Fibroblast of villous mesenchyme (primary cell): ENCODE data around the gene EXOC4. TPM values are rescaled to one million over a fixed set of nuclear protein-coding genes. Genes with fewer than 3 reads are reported as not detected.
A peak's percentile ranks its signal among the peaks of the same experiment; 100 is the strongest.

Experiments
- DNase-seq: peaks from one replicate; pipeline ENCODE4 v3.0.0-alpha.2; 2010; ENCODE audit warnings: low read depth
- H3K4me3 ChIP-seq: 2 replicates; pipeline ENCODE4 v1.5.1; 2011; ENCODE audit warnings: low read depth, mild to moderate bottlenecking, low read length
- total RNA-seq: library from RNA; depleted of rRNA; stranded (reverse); fragments of >200 nt; gene quantifications from 2 replicates; pipeline ENCODE4 v1.2.3, GENCODE V29; 2012
- TF ChIP-seq, protein P1 (sequence below): IDR thresholded peaks from 2 replicates; pipeline ENCODE4 v1.5.1; 2012; ENCODE audit warnings: low read depth, mild to moderate bottlenecking, low read length; ENCODE audit not compliant: insufficient read depth

EXOC4 gene
- total RNA-seq, 1 donor, result 106 TPM

DNA sequence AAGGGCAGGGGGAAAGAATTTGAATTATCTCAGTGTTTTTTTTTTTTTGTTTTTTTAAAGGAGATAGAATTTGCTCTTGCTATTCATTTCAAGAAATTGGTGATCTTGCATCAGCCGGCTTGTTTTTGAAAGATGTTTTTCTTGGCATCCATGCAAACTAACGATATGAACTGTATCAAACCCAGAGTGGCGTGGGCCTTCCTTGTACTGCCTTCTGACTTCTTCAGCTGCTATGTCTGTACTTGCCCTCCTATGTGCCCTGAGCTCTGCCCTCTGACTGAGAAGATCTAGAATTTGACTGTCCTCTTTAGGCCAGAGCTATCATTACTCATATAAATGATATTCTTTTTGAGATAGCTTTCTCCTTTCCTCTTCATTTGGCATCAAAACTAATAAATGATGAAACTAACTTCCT, 183.1 kb downstream of the EXOC4 start:
- H3K4me3 ChIP-seq, result no peak overlapping the region

DNA sequence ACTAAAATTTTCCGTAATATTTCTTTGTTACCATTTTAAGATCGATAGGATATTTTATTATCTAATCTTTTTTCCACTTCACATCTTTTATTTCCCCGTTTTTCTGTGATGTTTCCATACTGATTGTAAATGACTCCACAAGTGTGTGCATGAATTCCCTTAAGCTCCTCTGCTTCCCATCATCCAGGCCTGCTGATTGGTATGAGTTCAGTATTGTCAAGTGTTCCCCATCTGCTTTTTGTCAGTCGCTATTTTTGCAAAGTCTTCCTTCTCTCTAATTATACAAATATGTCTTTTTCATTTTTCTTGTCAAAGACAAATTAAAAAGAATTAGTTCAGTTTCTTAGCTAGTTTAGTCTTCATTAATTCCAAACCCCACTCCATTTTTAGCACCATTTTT, 184.7 kb downstream of the EXOC4 start:
- H3K4me3 ChIP-seq, result no peak overlapping the region
- no peak for DNase-seq
- TF ChIP-seq, protein P1, sequence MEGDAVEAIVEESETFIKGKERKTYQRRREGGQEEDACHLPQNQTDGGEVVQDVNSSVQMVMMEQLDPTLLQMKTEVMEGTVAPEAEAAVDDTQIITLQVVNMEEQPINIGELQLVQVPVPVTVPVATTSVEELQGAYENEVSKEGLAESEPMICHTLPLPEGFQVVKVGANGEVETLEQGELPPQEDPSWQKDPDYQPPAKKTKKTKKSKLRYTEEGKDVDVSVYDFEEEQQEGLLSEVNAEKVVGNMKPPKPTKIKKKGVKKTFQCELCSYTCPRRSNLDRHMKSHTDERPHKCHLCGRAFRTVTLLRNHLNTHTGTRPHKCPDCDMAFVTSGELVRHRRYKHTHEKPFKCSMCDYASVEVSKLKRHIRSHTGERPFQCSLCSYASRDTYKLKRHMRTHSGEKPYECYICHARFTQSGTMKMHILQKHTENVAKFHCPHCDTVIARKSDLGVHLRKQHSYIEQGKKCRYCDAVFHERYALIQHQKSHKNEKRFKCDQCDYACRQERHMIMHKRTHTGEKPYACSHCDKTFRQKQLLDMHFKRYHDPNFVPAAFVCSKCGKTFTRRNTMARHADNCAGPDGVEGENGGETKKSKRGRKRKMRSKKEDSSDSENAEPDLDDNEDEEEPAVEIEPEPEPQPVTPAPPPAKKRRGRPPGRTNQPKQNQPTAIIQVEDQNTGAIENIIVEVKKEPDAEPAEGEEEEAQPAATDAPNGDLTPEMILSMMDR, result no peak

More for the DNA sequence above, 183.1 kb downstream of the EXOC4 start:
- peak; percentile 64 for DNase-seq
- TF ChIP-seq, protein P1, result no peak

DNA sequence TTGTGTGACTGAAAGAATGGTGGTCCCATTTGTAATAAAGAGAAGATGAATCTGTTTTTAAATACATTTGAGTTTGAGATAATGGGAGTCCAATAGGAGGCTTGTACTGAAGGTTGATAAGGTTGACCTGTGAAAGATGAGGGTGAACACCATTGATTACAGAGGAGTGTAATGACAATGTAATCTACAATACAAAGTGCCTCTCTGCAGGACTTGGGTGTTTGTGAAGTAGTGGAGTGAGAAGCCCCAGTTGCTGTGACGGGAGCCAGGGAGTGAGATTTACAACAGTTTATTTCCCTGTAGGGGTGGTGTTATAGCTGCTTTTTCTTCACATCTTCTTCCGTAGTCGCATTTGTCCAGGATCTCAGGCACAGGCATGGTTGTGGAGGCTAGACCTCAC, 189.9 kb downstream of the EXOC4 start:
- no peak overlapping the region for H3K4me3 ChIP-seq
- DNase-seq, result no peak
- TF ChIP-seq, protein P1, result no peak

DNA sequence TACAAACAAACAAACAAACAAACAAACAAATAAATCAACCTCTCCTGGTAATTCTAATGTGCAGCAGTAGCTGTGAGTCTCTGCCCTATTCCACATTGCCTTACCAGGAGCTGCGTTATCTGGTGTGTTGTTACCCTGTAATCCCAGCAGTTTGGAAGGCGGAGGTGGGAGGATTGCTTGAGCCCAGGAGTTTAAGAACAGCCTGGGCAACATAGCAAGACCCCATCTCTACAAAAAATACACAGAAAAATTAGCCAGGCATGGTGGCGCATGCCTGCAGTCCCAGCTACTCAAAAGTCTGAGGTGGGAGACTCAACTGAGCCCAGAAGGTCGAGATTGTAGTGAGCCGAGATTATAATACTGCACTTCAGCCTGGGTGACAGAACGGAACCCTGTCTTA, 192.7 kb downstream of the EXOC4 start:
- H3K4me3 ChIP-seq, result no peak overlapping the region
- DNase-seq, result no peak
- TF ChIP-seq, protein P1, result no peak

DNA sequence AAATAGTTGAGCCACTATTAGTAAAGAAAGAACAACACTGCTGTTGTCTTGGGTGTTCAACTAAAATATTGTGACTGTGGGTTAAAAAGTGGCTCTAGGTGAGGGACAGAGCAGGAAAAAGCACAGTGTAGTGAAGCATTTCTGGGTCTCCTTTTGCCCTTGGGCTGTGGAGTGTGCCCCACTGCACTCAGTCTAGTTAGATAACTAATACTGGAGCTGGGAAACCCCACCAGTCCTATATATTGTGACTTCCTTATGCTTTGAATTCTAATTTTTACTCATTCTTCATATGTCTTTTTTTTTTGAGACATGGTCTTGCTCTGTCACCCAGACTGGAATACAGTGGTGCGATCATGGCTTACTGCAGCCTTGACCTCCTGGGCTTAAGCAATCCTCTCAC, 195.1 kb downstream of the EXOC4 start:
- H3K4me3 ChIP-seq, result no peak overlapping the region
- TF ChIP-seq, protein P1, result no peak
- no peak for DNase-seq

DNA sequence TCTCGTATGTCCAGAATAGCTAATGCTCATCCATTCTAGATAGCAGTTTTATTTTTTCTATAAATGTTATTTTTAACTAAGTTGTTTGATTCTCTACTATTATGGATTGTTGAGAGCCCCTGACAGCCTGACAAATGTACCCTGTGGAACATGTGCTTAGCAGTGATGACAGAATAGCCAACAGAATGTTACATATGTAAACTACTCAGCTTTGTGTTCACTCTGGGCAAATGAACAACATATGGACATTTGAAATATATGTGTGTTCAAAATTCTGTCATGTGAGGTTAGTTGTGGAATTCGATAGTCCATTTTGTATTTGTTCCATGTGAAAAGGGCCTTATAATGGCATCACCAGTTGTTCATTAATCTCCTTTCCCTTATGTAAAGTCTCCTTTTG, 199.7 kb downstream of the EXOC4 start:
- H3K4me3 ChIP-seq, result no peak overlapping the region
- DNase-seq, result no peak
- TF ChIP-seq, protein P1, result no peak

DNA sequence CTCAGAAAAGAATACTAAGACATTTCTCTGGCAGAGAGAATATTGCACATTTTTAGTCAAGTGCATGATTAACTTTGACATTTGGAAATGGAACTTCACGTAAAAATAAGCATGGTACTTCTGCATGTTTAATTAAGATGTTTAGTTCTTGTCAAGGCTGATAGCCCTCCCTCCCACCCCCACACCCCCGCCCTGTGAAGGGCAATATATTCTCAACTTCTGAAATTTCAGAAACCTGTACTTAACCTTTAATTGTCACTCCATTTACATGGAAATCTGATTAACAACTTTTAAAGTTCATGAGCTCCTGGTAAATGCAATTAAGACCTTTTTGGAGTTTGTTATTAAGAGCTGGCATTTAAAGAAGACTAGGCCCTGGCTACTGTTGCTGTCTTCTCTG, 205.8 kb downstream of the EXOC4 start:
- DNase-seq, result no peak
- TF ChIP-seq, protein P1, result no peak
- no peak overlapping the region for H3K4me3 ChIP-seq
